Activated T-cell treated with anti-CD3 and anti-CD28 coated beads for 4 hours (primary cell): Measurements from ENCODE around the gene MID2.

Source experiments
- DNase-seq: peaks from one replicate; pipeline ENCODE4 v3.0.0-alpha.2; 2020

The MID2 gene

GRCh38 chrX:107970073-107970472 is 144.4 kb downstream of the MID2 start:
- no peak for DNase-seq

GRCh38 chrX:107971636-107972035 is 146.0 kb downstream of the MID2 start:
- no peak for DNase-seq
